IMR-90 (cell line): Measurements from ENCODE around the gene ACOT7. TPM values are rescaled to one million over a fixed set of nuclear protein-coding genes. Genes with fewer than 3 reads are reported as not detected.

Experiments used
- ATAC-seq: fragments of 200-7000 bp; cut with Tn5 transposase; 2 replicates; pipeline ENCODE4 v1.9.1; 2020; ENCODE audit warnings: low read depth, mild to moderate bottlenecking, moderate library complexity
- BruUV-seq: library from RNA; stranded (reverse); fragments of 400-500 nt; replicated peaks from 2 replicates; lab custom pipeline; 2021; lab: Mats Ljungman, UMichigan
- CTCF ChIA-PET: fragments of 300-600 bp; formaldehyde crosslinking; extraction: SDS; loops from one replicate; lab custom pipeline; 2021; ENCODE audit warnings: antibody characterized with exemption; lab: Yijun Ruan, JAX
- POLR2A ChIA-PET: fragments of 300-600 bp; sonication (Branson Sonifier 250); formaldehyde crosslinking; loops from one replicate; lab custom pipeline; 2022; ENCODE audit warnings: antibody characterized with exemption; ENCODE audit not compliant: unreplicated experiment; lab: Charles Lee
- DNase-seq: peaks from one replicate; pipeline ENCODE4 v3.0.0; 2013
- H2AFZ ChIP-seq: replicated peaks from 2 replicates; pipeline ENCODE3; 2013; ENCODE audit warnings: low read length, mild to moderate bottlenecking; ENCODE audit not compliant: poor library complexity
- H2AK5ac ChIP-seq: 2 replicates; pipeline ENCODE4 v1.6.1; 2013; ENCODE audit warnings: low read depth, low read length, inconsistent platforms
- H2AK9ac ChIP-seq: replicated peaks from 2 replicates; pipeline ENCODE3; 2013; ENCODE audit warnings: mild to moderate bottlenecking, low read depth, low read length, moderate library complexity; ENCODE audit not compliant: poor library complexity
- H2BK120ac ChIP-seq: 2 replicates; pipeline ENCODE4 v1.6.1; 2013; ENCODE audit warnings: low read depth, low read length, inconsistent platforms
- H2BK15ac ChIP-seq: 3 replicates; pipeline ENCODE4 v1.6.1; 2013; ENCODE audit warnings: low read depth, low read length, inconsistent platforms
- H2BK20ac ChIP-seq: 2 replicates; pipeline ENCODE4 v1.6.1; 2013; ENCODE audit warnings: low read depth, mild to moderate bottlenecking, inconsistent platforms, low read length, moderate library complexity
- H2BK5ac ChIP-seq: 2 replicates; pipeline ENCODE4 v1.6.1; 2013; ENCODE audit warnings: mild to moderate bottlenecking, low read depth, low read length, inconsistent platforms; ENCODE audit not compliant: poor library complexity, severe bottlenecking
- H3K14ac ChIP-seq: replicated peaks from 2 replicates; pipeline ENCODE4 v1.6.1; 2013; ENCODE audit warnings: low read depth, low read length, inconsistent platforms
- H3K18ac ChIP-seq: 2 replicates; pipeline ENCODE4 v1.6.1; 2013; ENCODE audit warnings: low read depth, low read length, control low read depth
- H3K23ac ChIP-seq: 2 replicates; pipeline ENCODE4 v1.6.1; 2013; ENCODE audit warnings: low read depth, low read length, inconsistent platforms
- H3K27ac ChIP-seq: 2 replicates; pipeline ENCODE4 v1.5.1; 2013; ENCODE audit warnings: mild to moderate bottlenecking, control low read depth, low read length; ENCODE audit not compliant: insufficient read depth
- H3K27me3 ChIP-seq: 2 replicates; pipeline ENCODE4 v1.6.1; 2013; ENCODE audit warnings: low read length; ENCODE audit not compliant: control insufficient read depth, insufficient read depth
- H3K36me3 ChIP-seq: 2 replicates; pipeline ENCODE4 v1.6.1; 2013; ENCODE audit warnings: low read length, mixed read lengths; ENCODE audit not compliant: control insufficient read depth, insufficient read depth
- H3K4ac ChIP-seq: 2 replicates; pipeline ENCODE4 v1.6.1; 2013; ENCODE audit warnings: low read depth, low read length, inconsistent platforms
- H3K4me1 ChIP-seq: 2 replicates; pipeline ENCODE4 v1.6.1; 2013; ENCODE audit warnings: low read length, mixed read lengths; ENCODE audit not compliant: control insufficient read depth, insufficient read depth
- H3K4me2 ChIP-seq: 2 replicates; pipeline ENCODE4 v1.6.1; 2013; ENCODE audit warnings: low read depth, mild to moderate bottlenecking, control low read depth, low read length, moderate library complexity
- H3K4me3 ChIP-seq: 2 replicates; pipeline ENCODE4 v1.5.1; 2013; ENCODE audit warnings: low read depth, mild to moderate bottlenecking, control low read depth, low read length, moderate library complexity; ENCODE audit not compliant: insufficient read depth
- H3K56ac ChIP-seq: 2 replicates; pipeline ENCODE4 v1.6.1; 2013; ENCODE audit warnings: low read length, inconsistent platforms; ENCODE audit not compliant: insufficient read depth; ENCODE audit errors: extremely low read depth
- H3K79me1 ChIP-seq, 2 experiments: 2 replicates each; pipeline ENCODE4 v1.6.1; 2013; ENCODE audit warnings: low read length in 2 of 2, inconsistent platforms in 1 of 2, low read depth in 1 of 2
- H3K9ac ChIP-seq: 2 replicates; pipeline ENCODE4 v1.6.1; 2013; ENCODE audit warnings: low read depth, low read length, control low read depth
- H3K9me1 ChIP-seq: 2 replicates; pipeline ENCODE4 v1.6.1; 2013; ENCODE audit warnings: low read length, inconsistent platforms; ENCODE audit not compliant: insufficient read depth
- H3K9me3 ChIP-seq: 2 replicates; pipeline ENCODE4 v1.6.1; 2013; ENCODE audit warnings: low read length; ENCODE audit not compliant: control insufficient read depth, insufficient read depth
- H4K20me1 ChIP-seq: 2 replicates; pipeline ENCODE4 v1.6.1; 2013; ENCODE audit warnings: low read length, inconsistent platforms; ENCODE audit not compliant: insufficient read depth
- H4K5ac ChIP-seq: 2 replicates; pipeline ENCODE4 v1.6.1; 2013; ENCODE audit warnings: mild to moderate bottlenecking, low read depth, low read length, control low read depth
- H4K8ac ChIP-seq, 2 experiments: 2 replicates each; pipeline ENCODE4 v1.6.1; 2013; ENCODE audit warnings: low read depth in 2 of 2, low read length in 2 of 2, control low read depth in 1 of 2, inconsistent platforms in 1 of 2
- H4K91ac ChIP-seq: 2 replicates; pipeline ENCODE4 v1.6.1; 2013; ENCODE audit warnings: low read depth, low read length, inconsistent platforms; ENCODE audit not compliant: insufficient read depth
- BHLHE40 ChIP-seq: fragments of 150-350 bp; IDR thresholded peaks from 2 replicates; pipeline ENCODE4 v1.6.1; 2016; ENCODE audit warnings: mild to moderate bottlenecking, low read depth, low read length
- CEBPB ChIP-seq: IDR thresholded peaks from 2 replicates; pipeline ENCODE4 v1.6.1; 2012; ENCODE audit warnings: low read depth, low read length, improper control_type of control experiment
- CHD1 ChIP-seq: IDR thresholded peaks from 2 replicates; pipeline ENCODE4 v1.6.1; 2012; ENCODE audit warnings: low read depth, low read length, improper control_type of control experiment
- CTCF ChIP-seq: conservative IDR thresholded peaks from 2 replicates; pipeline ENCODE4 v1.5.1; 2012; ENCODE audit warnings: mild to moderate bottlenecking, low read depth, low read length, improper control_type of control experiment
- ELK1 ChIP-seq: fragments of 150-350 bp; IDR thresholded peaks from 2 replicates; pipeline ENCODE4 v1.6.1; 2016; ENCODE audit warnings: low read depth, mild to moderate bottlenecking, low read length, moderate library complexity, borderline replicate concordance
- MAFK ChIP-seq: IDR thresholded peaks from 2 replicates; pipeline ENCODE4 v1.6.1; 2012; ENCODE audit warnings: low read depth, low read length, improper control_type of control experiment
- MAZ ChIP-seq: IDR thresholded peaks from 2 replicates; pipeline ENCODE4 v1.6.1; 2012; ENCODE audit warnings: low read depth, mild to moderate bottlenecking, low read length, improper control_type of control experiment, moderate library complexity, borderline replicate concordance
- MXI1 ChIP-seq: IDR thresholded peaks from 2 replicates; pipeline ENCODE4 v1.6.1; 2012; ENCODE audit warnings: low read depth, mild to moderate bottlenecking, low read length, moderate library complexity, borderline replicate concordance
- NFE2L2 ChIP-seq: fragments of 150-350 bp; IDR thresholded peaks from 2 replicates; pipeline ENCODE4 v1.6.1; 2016; ENCODE audit warnings: low read depth, mild to moderate bottlenecking, low read length
- RCOR1 ChIP-seq: IDR thresholded peaks from 2 replicates; pipeline ENCODE4 v1.6.1; 2012; ENCODE audit warnings: mild to moderate bottlenecking, low read length, improper control_type of control experiment; ENCODE audit not compliant: insufficient replicate concordance
- RFX5 ChIP-seq: IDR thresholded peaks from 2 replicates; pipeline ENCODE4 v1.8.0; 2012; ENCODE audit warnings: low read depth, mild to moderate bottlenecking, low read length, moderate library complexity
- SMC3 ChIP-seq: fragments of 150-350 bp; IDR thresholded peaks from 2 replicates; pipeline ENCODE4 v1.6.1; 2016; ENCODE audit warnings: low read depth, mild to moderate bottlenecking, antibody characterized with exemption, low read length, moderate library complexity
- USF2 ChIP-seq: fragments of 150-350 bp; IDR thresholded peaks from 2 replicates; pipeline ENCODE4 v1.6.1; 2017; ENCODE audit warnings: mild to moderate bottlenecking, antibody characterized with exemption, low read length, low read depth
- WGBS, 2 experiments: methylation state at CpG; one replicate each; pipeline versions ENCODE4 v1.1.5 to v1.1.7; 2013; ENCODE audit warnings: missing lambda C conversion rate in 2 of 2; ENCODE audit not compliant: insufficient read length in 1 of 2; ENCODE audit errors: extremely low coverage in 2 of 2; 5-methylcytosine and 5-hydroxymethylcytosine counted together
- dilution Hi-C: fragments of 300-500 bp; cut with HindIII; formaldehyde crosslinking; loops from one replicate; pipeline ENCODE4 v1.14.3; 2018; ENCODE audit warnings: low sequenced_read_pairs; ENCODE audit not compliant: unreplicated experiment
- in situ Hi-C: fragments of 300-500 bp; cut with MboI; formaldehyde crosslinking; loops from 3 replicates; pipeline ENCODE4 v1.14.3; 2019; ENCODE audit warnings: low sequenced_read_pairs, inconsistent platforms, mixed read lengths
- intact Hi-C: fragments of 100-400 bp; cut with micrococcal nuclease; formaldehyde crosslinking; loops from 2 replicates; pipeline ENCODE4 v1.10.0; 2022
- polyA plus RNA-seq, 3 experiments: library from polyadenylated mRNA; depleted of rRNA; stranded (reverse); fragments of >200 nt; gene quantifications; 2 replicates each; pipeline ENCODE4 v1.2.3, GENCODE V29; 2012; ENCODE audit warnings: low replicate concordance in 1 of 3
- total RNA-seq: library from RNA; depleted of rRNA; stranded (reverse); fragments of >200 nt; gene quantifications from 2 replicates; pipeline ENCODE4 v1.2.3, GENCODE V29; 2012

The ACOT7 gene
- total and polyA plus RNA-seq, 2 of the 4 experiments (the other 2 are of a cell fraction) = 51.6 to 242 TPM

GRCh38 chr1:6249739-6250689 is 143.6 kb downstream of the ACOT7 start:
- H3K9ac ChIP-seq = no peak overlapping the region
- CTCF ChIA-PET = interaction anchor here (0.6 to 0.9 kb wide), 2 partner anchors 46 to 94 kb away, joined by 3 to 9 read pairs; no protein-coding TSS in a partner anchor
- no peak overlapping the region for H4K8ac ChIP-seq
- H3K27ac ChIP-seq = no peak overlapping the region
- no peaks in the 10 kb centered on the region for H3K79me1 ChIP-seq
- BruUV-seq = no TSS peak
- no peak overlapping the region for H4K91ac ChIP-seq
- no peak overlapping the region for H2AFZ ChIP-seq
- no peaks in the 10 kb centered on the region for H3K9me3 ChIP-seq
- H4K5ac ChIP-seq = no peak overlapping the region
- H2BK5ac ChIP-seq = no peak overlapping the region
- no peak overlapping the region for H3K23ac ChIP-seq
- H4K20me1 ChIP-seq = peaks cover 16% of the 10 kb centered on the region
- no peak overlapping the region for H2BK20ac ChIP-seq
- H2AK9ac ChIP-seq = no peak overlapping the region
- intact Hi-C loops (loop anchor here (5.0 kb wide), 1 partner anchor 242 kb away; the partner anchor contains the start of gene PLEKHG5), dilution Hi-C loops (no loop called here), in situ Hi-C loops (loop anchor here (5.0 to 10.0 kb wide), 2 partner anchors 92 to 155 kb away; no protein-coding TSS in a partner anchor)
- POLR2A ChIA-PET = no interaction called here
- no peak for DNase-seq
- no peaks in the 10 kb centered on the region for H3K9me1 ChIP-seq
- H3K18ac ChIP-seq = no peak overlapping the region
- no peak overlapping the region for H3K4me3 ChIP-seq
- H3K4ac ChIP-seq = no peak overlapping the region
- no peak for TF ChIP-seq RCOR1
- TF ChIP-seq BHLHE40 = no peak
- no peak for TF ChIP-seq MAZ
- TF ChIP-seq MXI1 = no peak
- no peak for TF ChIP-seq CTCF
- no peak for TF ChIP-seq CEBPB
- TF ChIP-seq SMC3 = no peak
- TF ChIP-seq USF2 = no peak
- TF ChIP-seq ELK1 = no peak
- no peak for TF ChIP-seq RFX5
- no peak for TF ChIP-seq NFE2L2
- no peak for TF ChIP-seq MAFK
- no peak for TF ChIP-seq CHD1
- H2BK120ac ChIP-seq = no peak overlapping the region
- no peak overlapping the region for H2AK5ac ChIP-seq
- H3K27me3 ChIP-seq = peaks cover 35% of the 10 kb centered on the region
- no peak overlapping the region for H2BK15ac ChIP-seq
- H3K14ac ChIP-seq = no peak overlapping the region
- H3K36me3 ChIP-seq = no peaks in the 10 kb centered on the region
- H3K56ac ChIP-seq = no peak overlapping the region
- WGBS, 2 experiments = 23% methylated on average over 27 of the region's 71 CpGs; no CpG with 5 or more reads in 1 of the 2 experiments
- no peak overlapping the region for H3K4me2 ChIP-seq
- ATAC-seq = no peak
- no peaks in the 10 kb centered on the region for H3K4me1 ChIP-seq
